ENCODE data around the gene TMC6. TPM values are rescaled to one million over a fixed set of nuclear protein-coding genes. Genes with fewer than 3 reads are reported as not detected.

The TMC6 gene
- total RNA-seq, 1 donor from 2014 or later: 94.4 TPM

- DNase-seq (ENCODE audit: extremely low spot score, unreplicated experiment): no peak
- H3K36me3 Mint-ChIP-seq: peaks cover 7% of the 10 kb centered on the region
These were observed 1.2 kb downstream of the TMC6 start for GRCh38 chr17:78127239-78127887.

GRCh38 chr17:78126895-78127238, 1.7 kb downstream of the TMC6 start:
- H3K4me3 Mint-ChIP-seq: peak overlapping the region; percentile 87
- DNase-seq (ENCODE audit: extremely low spot score, unreplicated experiment): no peak
- H3K36me3 Mint-ChIP-seq: peaks cover 7% of the 10 kb centered on the region
- H3K4me1 Mint-ChIP-seq (ENCODE audit: unreplicated experiment): peaks cover 9% of the 10 kb centered on the region
- peaks cover 4% of the 10 kb centered on the region for H3K27me3 Mint-ChIP-seq
- H3K9me3 Mint-ChIP-seq: no peaks in the 10 kb centered on the region
- TF ChIP-seq, protein P1, sequence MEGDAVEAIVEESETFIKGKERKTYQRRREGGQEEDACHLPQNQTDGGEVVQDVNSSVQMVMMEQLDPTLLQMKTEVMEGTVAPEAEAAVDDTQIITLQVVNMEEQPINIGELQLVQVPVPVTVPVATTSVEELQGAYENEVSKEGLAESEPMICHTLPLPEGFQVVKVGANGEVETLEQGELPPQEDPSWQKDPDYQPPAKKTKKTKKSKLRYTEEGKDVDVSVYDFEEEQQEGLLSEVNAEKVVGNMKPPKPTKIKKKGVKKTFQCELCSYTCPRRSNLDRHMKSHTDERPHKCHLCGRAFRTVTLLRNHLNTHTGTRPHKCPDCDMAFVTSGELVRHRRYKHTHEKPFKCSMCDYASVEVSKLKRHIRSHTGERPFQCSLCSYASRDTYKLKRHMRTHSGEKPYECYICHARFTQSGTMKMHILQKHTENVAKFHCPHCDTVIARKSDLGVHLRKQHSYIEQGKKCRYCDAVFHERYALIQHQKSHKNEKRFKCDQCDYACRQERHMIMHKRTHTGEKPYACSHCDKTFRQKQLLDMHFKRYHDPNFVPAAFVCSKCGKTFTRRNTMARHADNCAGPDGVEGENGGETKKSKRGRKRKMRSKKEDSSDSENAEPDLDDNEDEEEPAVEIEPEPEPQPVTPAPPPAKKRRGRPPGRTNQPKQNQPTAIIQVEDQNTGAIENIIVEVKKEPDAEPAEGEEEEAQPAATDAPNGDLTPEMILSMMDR (conservative IDR thresholded peaks at IDR 0.05): no peak
- peak overlapping the region; percentile 89 for H3K27ac Mint-ChIP-seq

More at GRCh38 chr17:78127239-78127887, 1.2 kb downstream of the TMC6 start:
- Mint-ChIP-seq H3K27ac (peak overlapping the region; percentile 89), H3K27me3 (peaks cover 4% of the 10 kb centered on the region), H3K4me3 (peak overlapping the region; percentile 87), H3K9me3 (no peaks in the 10 kb centered on the region), H3K4me1 (ENCODE audit: unreplicated experiment) (peaks cover 9% of the 10 kb centered on the region)
- TF ChIP-seq, protein P1 (conservative IDR thresholded peaks at IDR 0.05): no peak

GRCh38 chr17:78125976-78126894, 2.3 kb downstream of the TMC6 start:
- no peak overlapping the region for H3K27ac Mint-ChIP-seq
- peaks cover 4% of the 10 kb centered on the region for H3K27me3 Mint-ChIP-seq
- peaks cover 7% of the 10 kb centered on the region for H3K36me3 Mint-ChIP-seq
- no peaks in the 10 kb centered on the region for H3K9me3 Mint-ChIP-seq
- DNase-seq (ENCODE audit: extremely low spot score, unreplicated experiment): no peak
- H3K4me3 Mint-ChIP-seq: peak overlapping the region; percentile 59
- TF ChIP-seq, protein P1 (conservative IDR thresholded peaks at IDR 0.05): no peak
- H3K4me1 Mint-ChIP-seq (ENCODE audit: unreplicated experiment): peaks cover 9% of the 10 kb centered on the region

- Mint-ChIP-seq H3K27ac (no peak overlapping the region), H3K4me3 (no peak overlapping the region), H3K27me3 (peaks cover 4% of the 10 kb centered on the region), H3K9me3 (no peaks in the 10 kb centered on the region), H3K36me3 (peaks cover 7% of the 10 kb centered on the region), H3K4me1 (ENCODE audit: unreplicated experiment) (peaks cover 9% of the 10 kb centered on the region)
- TF ChIP-seq, protein P1 (conservative IDR thresholded peaks at IDR 0.05): no peak
- DNase-seq (ENCODE audit: extremely low spot score, unreplicated experiment): no peak
These were observed 3.2 kb downstream of the TMC6 start for GRCh38 chr17:78125138-78125913.

- peaks cover 6% of the 10 kb centered on the region for H3K4me1 Mint-ChIP-seq (ENCODE audit: unreplicated experiment)
- TF ChIP-seq, protein P1 (conservative IDR thresholded peaks at IDR 0.05): no peak
- no peak for DNase-seq (ENCODE audit: extremely low spot score, unreplicated experiment)
- no peak overlapping the region for H3K27ac Mint-ChIP-seq
- H3K36me3 Mint-ChIP-seq: peaks cover 7% of the 10 kb centered on the region
- H3K9me3 Mint-ChIP-seq: no peaks in the 10 kb centered on the region
- H3K27me3 Mint-ChIP-seq: peaks cover 2% of the 10 kb centered on the region
- no peak overlapping the region for H3K4me3 Mint-ChIP-seq
These were observed 3.8 kb downstream of the TMC6 start for GRCh38 chr17:78124836-78125137.
